Stimulated activated CD4-positive, alpha-beta T cell treated with anti-CD3 and anti-CD28 coated beads, TNF-alpha, amount 100 ng/mL, for 1 hour (primary cell): ENCODE data around the gene EFNA3.

Experiments used
- DNase-seq, 3 donors: peaks; one replicate each; pipeline ENCODE4 v3.0.0-alpha.2; 2020; ENCODE audit warnings: low read depth in 3 of 3, low spot score in 1 of 3

Gene EFNA3

GRCh38 chr1:155066777-155067176 is 11.9 kb upstream of the EFNA3 start:
- no peak for DNase-seq

- no peak for DNase-seq
Observed at GRCh38 chr1:155068599-155068998, 10.0 kb upstream of the EFNA3 start.

- DNase-seq = no peak
Observed at GRCh38 chr1:155069551-155070157, 9.0 kb upstream of the EFNA3 start.

GRCh38 chr1:155070158-155070621 is 8.4 kb upstream of the EFNA3 start:
- DNase-seq = no peak

- DNase-seq = peak in 1 of 3 donors; percentile 50
Observed at GRCh38 chr1:155070721-155071569, 7.7 kb upstream of the EFNA3 start.

GRCh38 chr1:155071701-155072100 is 6.9 kb upstream of the EFNA3 start:
- no peak for DNase-seq

GRCh38 chr1:155072531-155073289 is 5.9 kb upstream of the EFNA3 start:
- no peak for DNase-seq

- no peak for DNase-seq
Observed at GRCh38 chr1:155073377-155074242, 5.0 kb upstream of the EFNA3 start.

- DNase-seq = no peak
Observed at GRCh38 chr1:155075535-155075934, 3.1 kb upstream of the EFNA3 start.

GRCh38 chr1:155076371-155076770 is 2.3 kb upstream of the EFNA3 start:
- no peak for DNase-seq

- DNase-seq = no peak
Observed at GRCh38 chr1:155077346-155077745, 1.3 kb upstream of the EFNA3 start.

GRCh38 chr1:155077758-155078445 is 735 bp upstream of the EFNA3 start:
- DNase-seq = no peak

GRCh38 chr1:155079210-155079486 is 511 bp downstream of the EFNA3 start:
- no peak for DNase-seq

- no peak for DNase-seq
Observed at GRCh38 chr1:155079487-155080311, 1.1 kb downstream of the EFNA3 start.

- no peak for DNase-seq
Observed at GRCh38 chr1:155080312-155081228, 1.9 kb downstream of the EFNA3 start.

GRCh38 chr1:155081472-155082300 is 3.0 kb downstream of the EFNA3 start:
- no peak for DNase-seq

GRCh38 chr1:155082301-155083051 is 3.8 kb downstream of the EFNA3 start:
- no peak for DNase-seq
